ENCODE measurements around the gene TENM4. TPM values are rescaled to one million over a fixed set of nuclear protein-coding genes. Genes with fewer than 3 reads are reported as not detected.

TENM4 gene
- total and polyA plus RNA-seq, 2 of the 13 experiments (the other 11 are each of a cell fraction or from before 2014, with no cell fraction given) = not detected

GRCh38 chr11:79159657-79160450, 281.0 kb downstream of the TENM4 start (continued):
- TF ChIP-seq CSRNP1 (CRISPR knock-in tag; IDR thresholded peaks at IDR 0.05) (no peak), ONECUT2 (CRISPR knock-in tag; IDR thresholded peaks at IDR 0.05) (no peak), ZBTB7A (CRISPR knock-in tag; IDR thresholded peaks at IDR 0.05) (no peak), JARID2 (CRISPR knock-in tag; IDR thresholded peaks at IDR 0.05; ENCODE audit: insufficient replicate concordance) (no peak), HOXD1 (CRISPR knock-in tag; IDR thresholded peaks at IDR 0.05) (no peak), ZNF512 (CRISPR knock-in tag; IDR thresholded peaks at IDR 0.05) (no peak)

- FAIRE-seq = no peak
- Histone ChIP-seq H3K27ac (ENCODE audit: extremely low read length, insufficient read depth, low read length) (no peak overlapping the region), H4K20me1 (ENCODE audit: insufficient read depth, low read length) (no peaks in the 10 kb centered on the region), H3K27me3 (ENCODE audit: control insufficient read depth in 1 of 2, insufficient read depth in 2 of 2, low read length in 2 of 2) (0 out of 5 replicates have a peak, but pooled peaks cover 0 to 6% of the 10 kb centered on the region in 2 experiments), H3K4me1 (ENCODE audit: insufficient read depth, low read length) (no peaks in the 10 kb centered on the region), H3K36me3 (replicated peaks in 1 of 2; ENCODE audit: control insufficient read depth in 1 of 2, insufficient read depth in 2 of 2, low read length in 2 of 2) (no peaks in the 10 kb centered on the region), H3K4me2 (ENCODE audit: low read depth, low read length) (no peak overlapping the region), H3K4me3 (replicated peaks in 1 of 3; ENCODE audit: insufficient read depth in 1 of 3, low read depth in 2 of 3, low read length in 3 of 3) (no peak overlapping the region), H3K79me2 (ENCODE audit: insufficient read depth, low read length) (no peaks in the 10 kb centered on the region), H3K9ac (ENCODE audit: insufficient read depth, low read depth, low read length) (no peak overlapping the region), H2AFZ (ENCODE audit: low read length) (no peak overlapping the region), H3K9me3 (ENCODE audit: low read length) (no peaks in the 10 kb centered on the region)
- ChIA-PET POLR2A (no interaction called here), CTCF (ENCODE audit: low intra/inter-chr PET ratio, low total read pairs) (no interaction called here)
- no TSS peak for BruUV-seq (replicated peaks)
- no peak for DNase-seq (ENCODE audit: low spot score)
- intact Hi-C loops (cut with micrococcal nuclease; ENCODE audit: unreplicated experiment) (no loop called here), in situ Hi-C loops (cut with HindIII; ENCODE audit: extremely low pct_ligation_motif_present, low pct_unique_long_range_greater_than_20kb) (no loop called here)
- no peak for ATAC-seq
- TF ChIP-seq ZNF564 (CRISPR knock-in tag; IDR thresholded peaks at IDR 0.05) (no peak), E2F2 (CRISPR knock-in tag; IDR thresholded peaks at IDR 0.05; ENCODE audit: borderline replicate concordance) (no peak), ZNF629 (CRISPR knock-in tag; conservative IDR thresholded peaks at IDR 0.05) (no peak), ZMYM2 (CRISPR knock-in tag; IDR thresholded peaks at IDR 0.05) (no peak), YY1 (IDR thresholded peaks at IDR 0.05; ENCODE audit: insufficient read depth, insufficient replicate concordance, low read depth, low read length) (no peak), KMT2B (CRISPR knock-in tag; IDR thresholded peaks at IDR 0.05) (no peak), ZNF547 (CRISPR knock-in tag; IDR thresholded peaks at IDR 0.05) (no peak), PHB2 (IDR thresholded peaks at IDR 0.05; ENCODE audit: partially characterized antibody) (no peak), CBFB (CRISPR knock-in tag; IDR thresholded peaks at IDR 0.05) (no peak), ZNF317 (CRISPR knock-in tag; IDR thresholded peaks at IDR 0.05) (no peak), MYNN (CRISPR knock-in tag; IDR thresholded peaks at IDR 0.05; ENCODE audit: low read depth) (no peak), ZKSCAN8 (CRISPR knock-in tag; IDR thresholded peaks at IDR 0.05; ENCODE audit: borderline replicate concordance) (no peak), ZNF383 (CRISPR knock-in tag; IDR thresholded peaks at IDR 0.05; ENCODE audit: borderline replicate concordance) (no peak)
- WGBS (ENCODE audit: low lambda C conversion rate) = 0% methylated on average over 2 of the region's 4 CpGs
Measured at GRCh38 chr11:79157738-79158137, 283.1 kb downstream of the TENM4 start.

Measured in HepG2 (cell line).